KMS-11 (cell line): Measurements from ENCODE around the gene CCDC146.
"Not testable (repeated sequence)": the region's sequence is repeated elsewhere in the genome, so short reads cannot be mapped to it uniquely, and the experiment has no call there.

Experiments used
- H2AFZ ChIP-seq: fragments of 200-600 bp; sonication (generic); 2 replicates; pipeline ENCODE4 v1.6.1; 2016; ENCODE audit warnings: antibody characterized with exemption, mixed run types, low read depth
- H3K27ac ChIP-seq: fragments of 200-600 bp; sonication (generic); 2 replicates; pipeline ENCODE4 v1.6.1; 2016; ENCODE audit warnings: mild to moderate bottlenecking, mixed run types
- H3K27me3 ChIP-seq: fragments of 200-600 bp; sonication (generic); 2 replicates; pipeline ENCODE4 v1.6.1; 2017; ENCODE audit warnings: mild to moderate bottlenecking, low read depth, mixed run types, moderate library complexity; ENCODE audit not compliant: insufficient read depth
- H3K36me3 ChIP-seq: fragments of 200-600 bp; sonication (generic); 2 replicates; pipeline ENCODE4 v1.6.1; 2017; ENCODE audit warnings: mild to moderate bottlenecking, mixed run types; ENCODE audit not compliant: insufficient read depth
- H3K4me1 ChIP-seq: fragments of 200-600 bp; sonication (generic); 2 replicates; pipeline ENCODE4 v1.6.1; 2016; ENCODE audit warnings: mild to moderate bottlenecking, low read depth, mixed run types; ENCODE audit not compliant: poor library complexity, severe bottlenecking
- H3K4me2 ChIP-seq: fragments of 200-600 bp; sonication (generic); 2 replicates; pipeline ENCODE4 v1.7.0; 2016; ENCODE audit warnings: mild to moderate bottlenecking, mixed run types
- H3K4me3 ChIP-seq: fragments of 200-600 bp; sonication (generic); IDR thresholded peaks from 2 replicates; pipeline ENCODE4 v1.6.1; 2017; ENCODE audit warnings: low read depth, low read length, mixed read lengths; ENCODE audit not compliant: insufficient read depth
- H3K79me2 ChIP-seq: fragments of 200-600 bp; sonication (generic); 2 replicates; pipeline ENCODE4 v1.6.1; 2016; ENCODE audit warnings: low read depth, mixed run types; ENCODE audit not compliant: insufficient read depth
- H3K9ac ChIP-seq: fragments of 200-600 bp; sonication (generic); 2 replicates; pipeline ENCODE4 v1.6.1; 2016; ENCODE audit warnings: mild to moderate bottlenecking, mixed run types
- H4K20me1 ChIP-seq: fragments of 200-600 bp; sonication (generic); 2 replicates; pipeline ENCODE4 v1.6.1; 2016; ENCODE audit warnings: mild to moderate bottlenecking, mixed run types; ENCODE audit not compliant: insufficient read depth
- CTCF ChIP-seq: fragments of 200-600 bp; sonication (generic); conservative IDR thresholded peaks from 2 replicates; pipeline ENCODE4 v1.6.1; 2017; ENCODE audit warnings: low read depth, mild to moderate bottlenecking, antibody characterized with exemption, low read length, moderate library complexity, mixed read lengths

The CCDC146 gene

GRCh38 chr7:77222065-77222464 lies 99.7 kb downstream of the CCDC146 start:
- H3K4me3 ChIP-seq = no peak overlapping the region
- no peak for TF ChIP-seq CTCF
- H2AFZ ChIP-seq = no peak overlapping the region
- no peaks in the 10 kb centered on the region for H4K20me1 ChIP-seq
- H3K79me2 ChIP-seq = no peaks in the 10 kb centered on the region
- no peak overlapping the region for H3K4me2 ChIP-seq
- no peak overlapping the region for H3K27ac ChIP-seq
- no peaks in the 10 kb centered on the region for H3K36me3 ChIP-seq
- H3K4me1 ChIP-seq = no peaks in the 10 kb centered on the region
- no peaks in the 10 kb centered on the region for H3K27me3 ChIP-seq
- no peak overlapping the region for H3K9ac ChIP-seq

- Histone ChIP-seq H3K4me3 (no peak overlapping the region), H3K36me3 (no peaks in the 10 kb centered on the region), H3K27ac (no peak overlapping the region), H3K4me2 (no peak overlapping the region), H3K9ac (no peak overlapping the region), H3K4me1 (no peaks in the 10 kb centered on the region), H3K79me2 (no peaks in the 10 kb centered on the region), H2AFZ (no peak overlapping the region), H3K27me3 (no peaks in the 10 kb centered on the region), H4K20me1 (no peaks in the 10 kb centered on the region)
- TF ChIP-seq CTCF = no peak
Measured at GRCh38 chr7:77222819-77223218, 100.4 kb downstream of the CCDC146 start.

- Histone ChIP-seq H3K79me2 (no peaks in the 10 kb centered on the region), H3K4me2 (no peak overlapping the region), H3K4me1 (no peaks in the 10 kb centered on the region), H3K9ac (no peak overlapping the region), H2AFZ (no peak overlapping the region), H3K27me3 (no peaks in the 10 kb centered on the region), H3K27ac (no peak overlapping the region), H3K36me3 (no peaks in the 10 kb centered on the region), H4K20me1 (no peaks in the 10 kb centered on the region), H3K4me3 (no peak overlapping the region)
- TF ChIP-seq CTCF = no peak
Measured at GRCh38 chr7:77223261-77223660, 100.8 kb downstream of the CCDC146 start.

GRCh38 chr7:77226357-77226839 lies 104.0 kb downstream of the CCDC146 start:
- no peaks in the 10 kb centered on the region for H3K4me1 ChIP-seq
- no peak overlapping the region for H3K9ac ChIP-seq
- H3K79me2 ChIP-seq = no peaks in the 10 kb centered on the region
- no peak for TF ChIP-seq CTCF
- H3K4me3 ChIP-seq = no peak overlapping the region
- H2AFZ ChIP-seq = no peak overlapping the region
- H3K27me3 ChIP-seq = no peaks in the 10 kb centered on the region
- H3K4me2 ChIP-seq = no peak overlapping the region
- H3K36me3 ChIP-seq = no peaks in the 10 kb centered on the region
- H4K20me1 ChIP-seq = no peaks in the 10 kb centered on the region
- no peak overlapping the region for H3K27ac ChIP-seq

GRCh38 chr7:77228795-77229194 lies 106.4 kb downstream of the CCDC146 start:
- not testable (repeated sequence) for H3K36me3 ChIP-seq, H2AFZ ChIP-seq, H3K9ac ChIP-seq, H3K4me1 ChIP-seq, H3K4me3 ChIP-seq, H3K79me2 ChIP-seq, H4K20me1 ChIP-seq, H3K27me3 ChIP-seq, H3K27ac ChIP-seq, H3K4me2 ChIP-seq
